UCSD-AML1 (cell line): ENCODE measurements around the gene ATIC.

Experiments used
- DNase-seq: peaks from one replicate; lab custom pipeline; 2025; ENCODE audit not compliant: unreplicated experiment; lab: John Stamatoyannopoulos, UW

ATIC gene

GRCh38 chr2:215396595-215397313, 84.9 kb downstream of the ATIC start:
- DNase-seq: no peak

GRCh38 chr2:215397632-215398341, 85.9 kb downstream of the ATIC start:
- no peak for DNase-seq

- no peak for DNase-seq
Measured at GRCh38 chr2:215399067-215399716, 87.3 kb downstream of the ATIC start.
